HG03354 (cell line): ENCODE results near the gene CREB5.
A peak's percentile ranks its signal among the peaks of the same experiment; 100 is the strongest.

Experiments used
- ATAC-seq: cut with Tn5 transposase; IDR thresholded peaks from one replicate; pipeline ENCODE4 v1.9.1; 2021; ENCODE audit warnings: mild to moderate bottlenecking; ENCODE audit not compliant: unreplicated experiment, poor library complexity, severe bottlenecking

The CREB5 gene

GRCh38 chr7:28656529-28656928 is 244.2 kb downstream of the CREB5 start:
- no peak for ATAC-seq

DNA sequence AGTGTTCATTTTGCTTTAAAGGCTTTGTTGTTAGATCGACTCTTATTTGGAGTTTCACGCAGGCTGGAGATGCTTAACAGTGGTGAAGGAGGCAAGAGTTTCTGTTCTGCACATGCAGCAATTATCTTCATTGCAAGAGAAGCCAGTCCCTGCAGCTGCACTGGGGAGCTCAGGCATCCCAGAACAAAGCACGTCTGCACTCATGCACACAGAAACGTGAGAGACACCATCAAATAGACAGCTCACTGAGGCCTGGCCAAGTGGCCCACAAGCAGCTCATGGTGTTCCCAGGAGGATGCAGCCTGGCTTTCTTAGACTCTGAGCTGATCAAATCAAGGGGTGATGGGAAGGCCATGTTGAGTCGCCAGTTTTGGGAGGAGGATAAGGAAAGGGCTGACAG is 246.1 kb downstream of the CREB5 start:
- no peak for ATAC-seq

- ATAC-seq: no peak
These were observed 247.8 kb downstream of the CREB5 start for GRCh38 chr7:28660132-28660531.

DNA sequence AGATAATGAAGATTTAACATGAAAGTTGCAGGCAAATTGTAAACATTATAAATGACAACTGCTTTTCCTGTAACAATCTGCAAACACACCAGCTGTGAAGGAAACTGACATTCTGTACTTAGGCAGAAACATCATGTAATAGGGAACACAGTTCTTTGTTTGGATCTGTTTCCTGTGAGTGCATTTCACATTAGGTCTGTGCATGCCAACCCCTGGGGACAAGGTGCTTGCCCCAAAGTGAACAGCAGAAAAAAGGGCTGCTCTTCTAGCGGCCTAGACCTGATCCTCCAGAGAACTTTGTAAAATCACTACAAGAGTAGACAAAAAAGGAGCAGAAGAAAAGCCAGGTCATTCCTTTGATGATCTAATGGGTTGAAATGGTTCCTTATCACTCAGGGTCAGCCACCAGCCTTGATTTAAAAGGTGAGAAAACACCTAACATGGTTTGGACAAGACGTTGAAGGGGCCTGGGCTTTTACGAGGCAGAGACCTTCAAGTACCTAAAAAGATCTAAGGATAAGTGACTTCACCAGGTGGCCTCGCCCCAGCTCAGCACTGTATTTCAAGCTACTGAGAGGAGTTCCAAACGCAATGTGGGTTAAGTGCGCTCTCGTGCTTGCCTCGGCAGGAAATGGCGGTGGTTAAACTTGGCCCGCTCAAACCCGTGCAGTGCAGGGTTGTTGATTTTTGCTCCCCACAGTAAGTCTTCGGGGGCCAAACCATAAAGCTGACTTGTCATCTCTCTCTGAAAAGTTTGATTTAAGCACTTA is 249.7 kb downstream of the CREB5 start:
- no peak for ATAC-seq

DNA sequence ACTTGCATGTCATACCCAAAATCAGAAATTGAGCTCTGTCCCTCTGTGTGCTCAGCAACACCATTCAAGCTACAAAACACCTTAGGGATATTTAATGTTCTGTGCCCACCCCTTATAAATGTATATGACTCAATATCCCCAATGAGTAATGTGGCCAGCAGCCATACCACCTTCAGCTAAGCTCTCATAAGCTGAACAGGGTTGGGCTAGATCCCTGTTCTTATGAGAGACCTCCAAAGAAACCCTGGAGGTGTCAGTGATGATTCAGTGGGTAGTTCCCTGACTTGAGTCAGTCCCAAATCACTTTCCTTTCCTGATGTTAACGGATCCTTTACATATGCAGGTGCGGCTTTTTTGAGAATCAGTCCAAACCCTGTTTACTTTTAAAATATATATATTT is 253.8 kb downstream of the CREB5 start:
- ATAC-seq: no peak

DNA sequence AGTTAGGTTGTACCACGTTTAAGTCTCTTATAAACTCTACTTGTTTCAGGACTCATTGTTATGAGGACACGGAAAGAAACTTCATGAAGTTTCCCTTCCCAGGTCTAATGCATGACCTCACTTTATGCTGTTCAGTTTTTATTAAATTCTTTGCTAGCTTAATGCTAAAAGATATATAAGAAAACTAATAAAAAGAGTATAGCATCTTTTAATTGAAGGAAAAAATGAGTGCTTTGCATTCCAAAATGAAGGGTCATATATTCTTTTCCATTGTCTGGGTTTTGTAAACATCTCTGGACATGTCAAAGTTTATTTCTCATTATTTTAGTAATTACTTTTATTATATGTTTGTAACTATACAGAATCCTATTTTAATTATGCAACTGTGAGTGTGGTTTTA is 255.8 kb downstream of the CREB5 start:
- no peak for ATAC-seq

DNA sequence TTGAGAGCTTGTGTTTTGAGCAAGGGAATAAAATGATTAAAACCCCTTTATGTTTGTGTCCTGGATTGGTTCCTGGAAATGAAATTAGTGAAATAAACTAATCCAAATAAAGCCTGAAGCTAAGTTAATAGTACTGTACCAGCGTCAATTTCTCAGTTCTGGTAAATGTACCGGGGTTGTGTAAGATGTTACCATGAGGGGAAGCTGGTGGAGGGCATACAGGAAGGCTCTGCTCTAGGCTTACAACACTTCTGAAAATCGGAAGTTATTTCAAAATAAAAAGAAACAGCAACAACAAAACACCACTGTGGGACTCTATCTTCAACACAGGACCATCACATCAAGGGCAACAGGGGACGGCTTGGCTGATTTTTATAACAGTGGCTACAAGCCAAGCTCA is 257.0 kb downstream of the CREB5 start:
- no peak for ATAC-seq

- no peak for ATAC-seq
These were observed 259.2 kb downstream of the CREB5 start for GRCh38 chr7:28671526-28671925.

GRCh38 chr7:28672397-28672797 is 260.1 kb downstream of the CREB5 start:
- no peak for ATAC-seq

DNA sequence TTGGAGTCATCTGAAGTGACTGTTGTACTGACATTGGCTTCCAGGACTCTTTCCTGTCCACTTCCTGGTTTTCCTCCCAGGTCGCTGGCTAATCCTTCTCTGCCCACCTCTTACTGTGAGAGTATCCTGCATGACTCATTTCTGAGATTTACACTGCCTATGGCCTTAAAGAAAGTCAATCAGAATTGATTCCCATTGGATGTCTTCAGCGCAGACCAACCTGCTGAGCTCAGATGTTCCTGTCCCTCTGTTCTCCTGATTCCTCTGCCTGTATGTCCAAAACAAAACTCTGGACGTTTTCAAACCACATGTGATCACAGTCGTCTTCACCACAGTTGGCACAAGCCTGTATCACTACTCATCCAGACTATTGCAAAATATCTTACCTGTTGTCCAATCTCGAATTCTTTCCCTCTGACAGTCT is 262.1 kb downstream of the CREB5 start:
- no peak for ATAC-seq

GRCh38 chr7:28675429-28675828 is 263.1 kb downstream of the CREB5 start:
- no peak for ATAC-seq

- ATAC-seq: no peak
These were observed 265.4 kb downstream of the CREB5 start for GRCh38 chr7:28677668-28678067.

GRCh38 chr7:28678431-28678965 is 266.2 kb downstream of the CREB5 start:
- no peak for ATAC-seq

DNA sequence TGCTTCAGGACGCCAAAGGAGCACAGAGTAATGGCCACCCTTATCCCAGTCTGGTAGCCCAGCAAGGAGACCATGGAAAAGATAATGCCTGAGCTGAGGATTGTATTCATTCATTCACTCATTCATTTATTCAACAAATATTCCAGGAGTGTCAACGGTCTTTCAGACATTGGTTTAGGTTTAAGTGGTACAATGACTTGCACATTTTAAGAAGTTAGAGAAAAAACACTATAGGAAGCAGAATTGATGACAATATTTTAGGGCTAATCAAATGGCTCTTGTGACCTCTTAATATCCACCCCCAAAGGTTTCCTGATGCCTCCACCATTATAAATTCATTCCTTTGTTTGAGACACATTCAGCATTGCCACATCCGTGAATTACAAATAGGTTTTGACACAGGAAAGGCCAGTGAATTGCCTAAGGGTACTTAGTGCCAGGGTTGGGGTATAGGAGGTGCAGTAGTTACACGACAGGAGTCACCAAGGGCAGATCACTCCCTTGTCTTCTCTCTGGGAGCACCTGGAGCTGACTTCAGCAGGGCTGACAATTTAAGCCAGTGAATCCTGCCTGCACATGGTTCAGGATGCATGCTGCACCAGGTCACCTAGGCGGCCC is 269.5 kb downstream of the CREB5 start:
- no peak for ATAC-seq

- ATAC-seq: no peak
These were observed 270.5 kb downstream of the CREB5 start for GRCh38 chr7:28682801-28683200.

DNA sequence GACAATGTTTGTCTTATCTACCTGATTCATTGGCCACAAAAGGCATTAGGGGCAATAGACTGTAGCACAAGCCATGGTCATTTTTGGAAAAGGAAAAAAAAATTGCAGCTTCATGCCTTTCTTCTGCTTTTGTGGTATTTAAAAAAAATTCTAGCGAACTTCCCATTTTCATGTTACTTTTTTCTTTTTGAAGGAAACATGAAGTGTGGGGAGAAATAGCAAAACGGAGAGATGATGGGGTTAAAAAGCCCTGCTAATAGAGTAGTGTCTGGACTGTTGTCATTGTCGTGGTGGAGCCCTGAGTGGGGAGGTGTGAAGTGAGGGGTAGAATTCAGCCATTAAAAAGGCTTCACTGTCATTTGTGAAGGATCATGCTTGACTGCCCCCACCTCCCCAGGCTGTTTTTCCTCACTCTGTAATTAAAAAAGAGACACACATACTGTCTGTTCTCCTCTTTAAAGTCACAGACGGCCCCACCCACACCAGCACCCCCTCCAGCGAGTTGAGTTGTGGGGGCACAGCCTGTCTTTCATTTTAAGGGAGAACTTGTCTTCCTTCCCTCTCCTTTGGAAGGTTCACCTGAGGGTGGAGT is 272.4 kb downstream of the CREB5 start:
- no peak for ATAC-seq

GRCh38 chr7:28685242-28685643 is 272.9 kb downstream of the CREB5 start:
- ATAC-seq: peak; percentile 26

DNA sequence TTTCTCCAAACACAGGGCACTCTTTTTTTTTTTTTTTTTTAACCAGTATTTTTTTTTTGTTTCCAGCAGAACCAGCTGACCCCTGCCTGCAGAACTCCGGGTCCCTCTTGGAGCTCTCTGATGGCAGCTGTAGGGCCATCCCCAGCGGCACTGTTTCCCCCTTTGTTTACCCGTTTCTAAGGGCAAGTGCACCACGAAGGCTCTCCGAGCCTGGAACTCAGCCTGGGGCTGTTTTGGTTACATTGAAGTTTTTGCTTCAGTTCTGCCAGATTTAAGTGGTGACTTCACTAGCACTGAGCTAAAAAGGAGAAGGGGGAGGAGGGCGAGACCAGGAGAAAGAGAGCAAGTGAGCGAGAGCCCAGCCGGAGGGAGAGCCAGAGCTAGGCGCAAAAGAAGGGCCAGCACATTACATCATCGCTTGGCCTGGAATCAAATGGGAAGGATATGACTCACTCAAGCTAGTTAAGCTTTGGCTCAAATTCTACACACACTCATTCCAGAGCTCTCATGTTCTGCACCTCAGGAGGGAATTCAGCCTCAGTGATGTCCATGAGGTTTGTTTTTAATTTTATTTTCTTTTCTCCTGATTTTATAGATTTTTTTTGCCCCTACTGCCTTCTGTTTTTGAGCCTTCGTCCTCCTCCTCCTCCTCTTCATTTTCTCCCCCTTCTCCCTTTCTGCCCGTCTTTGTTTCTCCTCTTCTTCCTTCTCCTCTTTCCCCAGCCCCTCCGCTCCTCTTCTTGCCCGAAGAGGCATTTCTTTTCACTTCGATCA is 273.5 kb downstream of the CREB5 start:
- peak; percentile 53 for ATAC-seq

DNA sequence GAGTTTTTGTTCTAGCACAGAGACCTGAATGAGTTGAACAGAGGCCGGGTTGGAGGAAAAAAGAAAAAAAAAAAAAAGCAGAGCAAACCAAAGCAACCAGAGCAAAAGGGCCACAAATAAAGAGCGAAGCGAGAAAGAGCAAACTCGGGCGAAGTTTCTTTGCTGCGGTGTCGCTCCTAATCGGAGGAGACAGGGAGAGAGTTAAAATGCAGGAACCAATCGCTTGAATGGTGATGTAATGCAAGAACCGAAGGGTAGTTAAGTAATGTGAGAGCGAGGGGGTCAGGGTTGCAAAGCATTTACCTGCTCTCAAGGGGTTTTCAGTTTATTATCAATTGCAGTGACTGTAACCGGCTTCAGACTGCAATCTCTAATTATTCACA is 274.1 kb downstream of the CREB5 start:
- no peak for ATAC-seq

DNA sequence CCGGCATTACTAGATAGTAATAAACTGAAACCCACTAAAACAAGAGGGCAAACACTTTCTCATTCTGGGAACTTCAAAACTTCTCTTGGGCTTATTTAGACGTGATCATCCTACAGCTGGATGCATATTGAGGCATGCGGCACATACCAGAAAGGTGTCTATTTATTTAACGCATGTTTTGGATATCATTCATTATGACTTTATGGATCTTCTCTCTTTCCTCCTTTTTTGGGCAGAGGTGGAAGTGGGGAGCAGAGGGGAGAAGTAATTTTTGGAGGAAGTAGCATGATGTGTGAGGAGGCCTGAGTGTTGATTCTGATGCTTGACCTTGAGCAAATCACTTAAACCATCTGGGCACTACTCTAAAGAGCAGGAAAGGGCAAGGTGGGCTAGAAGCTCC is 275.2 kb downstream of the CREB5 start:
- no peak for ATAC-seq
